Gastroesophageal sphincter (tissue), 4 donors: ENCODE results near the gene FBXW5. TPM values are rescaled to one million over a fixed set of nuclear protein-coding genes. Genes with fewer than 3 reads are reported as not detected.

Experiments
- ATAC-seq: fragments of 150-250 bp; one replicate; pipeline ENCODE4 v1.9.1; 2016; ENCODE audit warnings: mild to moderate bottlenecking, moderate library complexity
- H3K27ac ChIP-seq, 4 donors: fragments of 200-600 bp; sonication (generic) in 3 of 4; 1 replicate in 3 of 4; 2 replicates in 1 of 4; pipeline ENCODE4 v1.5.1; 2016 to 2019
- H3K27me3 ChIP-seq: fragments of 200-600 bp; sonication (generic); one replicate; pipeline ENCODE4 v1.5.1; 2019
- H3K36me3 ChIP-seq, 2 donors: fragments of 200-600 bp; sonication (generic); one replicate each; pipeline ENCODE4 v1.5.1; 2019; ENCODE audit warnings: control low read depth in 1 of 2
- H3K4me1 ChIP-seq, 3 donors: fragments of 200-600 bp; sonication (generic); 1 replicate in 2 of 3; 2 replicates in 1 of 3; pipeline ENCODE4 v1.5.1; 2016 to 2019; ENCODE audit warnings: control low read depth in 2 of 3
- H3K4me3 ChIP-seq, 2 donors: fragments of 200-600 bp; sonication (generic); one replicate each; pipeline ENCODE4 v1.5.1; 2019; ENCODE audit warnings: mild to moderate bottlenecking in 1 of 2, moderate library complexity in 1 of 2
- H3K9me3 ChIP-seq, 3 donors: fragments of 200-600 bp; sonication (generic); one replicate each; pipeline ENCODE4 v1.5.1; 2017 to 2019; ENCODE audit warnings: control low read depth in 2 of 3
- CTCF ChIP-seq, 4 experiments: fragments of 200-600 bp in 2 of 4; fragments of 450-650 bp in 2 of 4; sonication (generic) in 1 of 4; IDR thresholded peaks; one replicate each; pipeline ENCODE4 v1.5.1; 2017 to 2019; ENCODE audit warnings: antibody characterized with exemption in 4 of 4, mild to moderate bottlenecking in 2 of 4, moderate library complexity in 2 of 4
- EP300 ChIP-seq: sonication (generic); formaldehyde crosslinking; IDR thresholded peaks from one replicate; pipeline ENCODE4 v1.6.1; 2017; ENCODE audit warnings: antibody characterized with exemption, mild to moderate bottlenecking
- POLR2A ChIP-seq, 2 donors: fragments of 450-650 bp; IDR thresholded peaks; one replicate each; pipeline ENCODE4 v1.6.1; 2017; ENCODE audit warnings: antibody characterized with exemption in 2 of 2, mild to moderate bottlenecking in 2 of 2, moderate library complexity in 1 of 2
- POLR2AphosphoS5 ChIP-seq: sonication (generic); formaldehyde crosslinking; IDR thresholded peaks from one replicate; pipeline ENCODE4 v1.6.1; 2017; ENCODE audit warnings: antibody characterized with exemption
- WGBS, 2 donors: methylation state at CpG; one replicate each; pipeline ENCODE4 v1.1.5; 2018; ENCODE audit warnings: low coverage in 1 of 2; 5-methylcytosine and 5-hydroxymethylcytosine counted together
- total RNA-seq, 4 donors: library from RNA; depleted of rRNA; stranded (reverse); fragments of >200 nt; gene quantifications; one replicate each; pipeline ENCODE4 v1.1.0, GENCODE V29; 2016

The FBXW5 gene
- total RNA-seq, 4 donors from 2014 or later = 171 to 310 (median 236) TPM

GRCh38 chr9:136923881-136924280, 20.7 kb downstream of the FBXW5 start:
- H3K36me3 ChIP-seq = peaks cover 0 to 72% of the 10 kb centered on the region in 2 donors
- TF ChIP-seq POLR2A (IDR thresholded peaks at IDR 0.05) = no peak
- TF ChIP-seq POLR2AphosphoS5 = no peak
- no peak for TF ChIP-seq CTCF (IDR thresholded peaks at IDR 0.05)
- TF ChIP-seq EP300 = no peak
- no peak for ATAC-seq
- H3K27me3 ChIP-seq = no peaks in the 10 kb centered on the region
- H3K4me1 ChIP-seq = peaks cover 0 to 5% (median 0%) of the 10 kb centered on the region in 3 donors
- no peak overlapping the region for H3K4me3 ChIP-seq
- H3K27ac ChIP-seq = no peak overlapping the region
- no peaks in the 10 kb centered on the region for H3K9me3 ChIP-seq
- 100% methylated on average over 2 to 3 of the region's 19 CpGs for WGBS, 2 donors

GRCh38 chr9:136922540-136922939, 22.0 kb downstream of the FBXW5 start:
- Histone ChIP-seq H3K4me3 (no peak overlapping the region), H3K27me3 (no peaks in the 10 kb centered on the region), H3K27ac (no peak overlapping the region), H3K4me1 (peaks cover 0 to 5% (median 0%) of the 10 kb centered on the region in 3 donors), H3K36me3 (peaks cover 0 to 76% of the 10 kb centered on the region in 2 donors), H3K9me3 (no peaks in the 10 kb centered on the region)
- TF ChIP-seq POLR2A (IDR thresholded peaks at IDR 0.05) (no peak), EP300 (no peak), CTCF (IDR thresholded peaks at IDR 0.05) (no peak), POLR2AphosphoS5 (no peak)
- 83% methylated on average over 12 of the region's 19 CpGs; no CpG with 5 or more reads in 1 of the 2 donors for WGBS, 2 donors
- ATAC-seq = no peak

- Histone ChIP-seq H3K4me3 (no peak overlapping the region), H3K36me3 (peaks cover 0 to 76% of the 10 kb centered on the region in 2 donors), H3K27ac (no peak overlapping the region), H3K9me3 (no peaks in the 10 kb centered on the region), H3K4me1 (peaks cover 0 to 5% (median 0%) of the 10 kb centered on the region in 3 donors), H3K27me3 (no peaks in the 10 kb centered on the region)
- 20% methylated on average over 1 of the region's 10 CpGs; no CpG with 5 or more reads in 1 of the 2 donors for WGBS, 2 donors
- ATAC-seq = no peak
- TF ChIP-seq POLR2A (IDR thresholded peaks at IDR 0.05) (no peak), CTCF (IDR thresholded peaks at IDR 0.05) (no peak)
These were observed 22.8 kb downstream of the FBXW5 start for GRCh38 chr9:136921718-136922117.

GRCh38 chr9:136921307-136921706, 23.2 kb downstream of the FBXW5 start:
- Histone ChIP-seq H3K36me3 (peaks cover 0 to 76% of the 10 kb centered on the region in 2 donors), H3K27me3 (no peaks in the 10 kb centered on the region), H3K27ac (no peak overlapping the region), H3K4me1 (peaks cover 0 to 5% (median 0%) of the 10 kb centered on the region in 3 donors), H3K4me3 (no peak overlapping the region), H3K9me3 (no peaks in the 10 kb centered on the region)
- 40% methylated on average over 1 of the region's 11 CpGs; no CpG with 5 or more reads in 1 of the 2 donors for WGBS, 2 donors
- ATAC-seq = no peak
- TF ChIP-seq EP300 = no peak
- no peak for TF ChIP-seq CTCF (IDR thresholded peaks at IDR 0.05)
- TF ChIP-seq POLR2A (IDR thresholded peaks at IDR 0.05) = no peak

DNA sequence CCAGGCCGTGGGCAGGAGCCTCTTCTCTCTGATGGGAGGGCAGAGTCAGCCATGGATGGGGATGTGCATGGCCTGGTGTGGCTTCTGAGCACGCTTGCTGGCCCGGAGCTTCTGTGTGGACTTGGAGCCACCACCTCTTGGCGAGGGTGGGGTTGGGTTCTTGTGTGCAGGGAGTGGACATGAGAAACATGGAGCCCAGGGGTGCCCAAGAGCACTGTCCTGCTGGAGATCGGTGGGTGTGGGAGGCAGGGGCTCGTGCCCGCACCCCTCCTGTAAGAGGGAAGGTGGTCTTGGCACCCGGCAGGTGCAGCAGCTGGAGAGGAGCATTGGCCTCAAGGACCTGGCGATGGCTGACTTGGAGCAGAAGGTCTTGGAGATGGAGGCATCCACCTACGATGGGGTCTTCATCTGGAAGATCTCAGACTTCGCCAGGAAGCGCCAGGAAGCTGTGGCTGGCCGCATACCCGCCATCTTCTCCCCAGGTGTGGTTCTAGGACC, 23.8 kb downstream of the FBXW5 start:
- 100% methylated on average over 1 of the region's 14 CpGs; no CpG with 5 or more reads in 1 of the 2 donors for WGBS, 2 donors
- no peak overlapping the region for H3K4me3 ChIP-seq
- H3K4me1 ChIP-seq = peaks cover 0 to 5% (median 0%) of the 10 kb centered on the region in 3 donors
- H3K27ac ChIP-seq = no peak overlapping the region
- H3K36me3 ChIP-seq = peaks cover 0 to 76% of the 10 kb centered on the region in 2 donors
- no peaks in the 10 kb centered on the region for H3K27me3 ChIP-seq
- no peaks in the 10 kb centered on the region for H3K9me3 ChIP-seq
- TF ChIP-seq CTCF (IDR thresholded peaks at IDR 0.05) (no peak), POLR2AphosphoS5 (no peak), EP300 (no peak), POLR2A (IDR thresholded peaks at IDR 0.05) (no peak)
- ATAC-seq = no peak
